SK-N-MC (cell line): ENCODE data around the gene AMBRA1.
A peak's percentile ranks its signal among the peaks of the same experiment; 100 is the strongest.
"Not testable (repeated sequence)": the region's sequence is repeated elsewhere in the genome, so short reads cannot be mapped to it uniquely, and the experiment has no call there.

Source experiments
- DNase-seq: peaks from one replicate; pipeline ENCODE4 v3.0.0-alpha.2; 2011; ENCODE audit warnings: low read depth, low spot score
- H3K27ac ChIP-seq: fragments of 200-600 bp; sonication (generic); 2 replicates; pipeline ENCODE4 v1.5.1; 2016; ENCODE audit warnings: mixed run types
- H3K36me3 ChIP-seq: fragments of 200-600 bp; sonication (generic); 2 replicates; pipeline ENCODE4 v1.6.1; 2017; ENCODE audit warnings: antibody characterized with exemption, low read length, mixed read lengths; ENCODE audit not compliant: insufficient read depth
- H3K4me3 ChIP-seq: fragments of 200-600 bp; sonication (generic); 2 replicates; pipeline ENCODE4 v1.5.1; 2016
- H3K9ac ChIP-seq: fragments of 200-600 bp; sonication (generic); 2 replicates; pipeline ENCODE4 v1.8.0; 2017; ENCODE audit warnings: mixed run types, mixed read lengths; ENCODE audit not compliant: insufficient read length
- H3K9me3 ChIP-seq: fragments of 200-600 bp; sonication (generic); 2 replicates; pipeline ENCODE4 v1.6.1; 2017; ENCODE audit warnings: low read depth, mild to moderate bottlenecking, antibody characterized with exemption, low read length, moderate library complexity, mixed read lengths
- EZH2 ChIP-seq: fragments of 200-600 bp; sonication (generic); IDR thresholded peaks from one replicate; pipeline ENCODE4 v1.6.1; 2017; ENCODE audit warnings: antibody characterized with exemption
- FOXP2 ChIP-seq: optimal IDR thresholded peaks from 2 replicates; pipeline ENCODE3; 2011; ENCODE audit warnings: mild to moderate bottlenecking, moderate library complexity; ENCODE audit not compliant: insufficient read depth; ENCODE audit errors: extremely low read length, control extremely low read depth
- POLR2AphosphoS5 ChIP-seq: IDR thresholded peaks from 2 replicates; pipeline ENCODE4 v1.6.1; 2012; ENCODE audit warnings: mild to moderate bottlenecking, low read depth, low read length, borderline replicate concordance

The AMBRA1 gene

DNA sequence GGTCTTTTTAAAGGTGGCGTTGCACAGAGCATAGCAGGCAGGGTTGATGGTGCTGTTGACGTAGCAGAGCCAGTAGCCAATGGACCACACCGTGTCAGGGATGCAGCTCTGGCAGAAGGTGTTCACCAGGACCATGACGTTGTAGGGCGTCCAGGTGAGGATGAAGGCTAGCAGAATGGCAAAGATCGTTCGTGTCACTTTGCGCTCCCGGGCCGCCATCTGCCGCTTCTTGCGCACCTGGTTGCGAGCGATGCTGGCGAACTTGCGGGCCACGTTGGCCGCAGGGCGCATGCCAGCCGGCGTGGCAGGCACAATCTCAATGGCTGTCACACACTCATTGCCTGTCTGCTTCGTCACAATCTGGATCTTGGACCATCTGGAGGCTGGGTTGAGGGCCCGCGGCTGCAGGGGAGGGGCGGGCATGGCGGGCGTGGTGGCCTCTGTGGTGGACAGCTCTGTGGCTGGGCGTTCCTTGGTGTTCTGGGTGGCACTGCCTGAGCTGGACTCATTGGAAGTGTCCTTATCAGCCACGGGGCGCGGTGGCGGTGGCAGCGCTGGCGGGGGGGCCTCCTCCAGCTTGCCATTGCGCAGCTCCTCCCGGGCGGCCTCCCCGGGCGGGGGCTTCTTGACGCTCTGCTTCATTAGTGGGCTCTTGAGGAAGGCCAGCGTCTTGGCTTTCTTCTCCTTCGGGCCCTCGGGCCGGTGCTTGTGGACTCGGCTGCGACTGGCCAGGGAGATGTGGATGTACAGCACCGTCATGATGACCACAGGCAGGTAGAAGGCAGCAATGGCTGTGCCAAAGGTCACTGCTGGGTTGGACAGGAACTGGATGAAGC is 208.4 kb downstream of the AMBRA1 start:
- no peaks in the 10 kb centered on the region for H3K9me3 ChIP-seq
- TF ChIP-seq FOXP2 = no peak
- TF ChIP-seq EZH2 = no peak
- no peak for TF ChIP-seq POLR2AphosphoS5
- H3K4me3 ChIP-seq = no peak overlapping the region
- DNase-seq = no peak
- no peak overlapping the region for H3K9ac ChIP-seq
- no peaks in the 10 kb centered on the region for H3K36me3 ChIP-seq
- no peak overlapping the region for H3K27ac ChIP-seq

- Histone ChIP-seq H3K27ac (no peak overlapping the region), H3K4me3 (no peak overlapping the region), H3K36me3 (no peaks in the 10 kb centered on the region), H3K9me3 (no peaks in the 10 kb centered on the region), H3K9ac (no peak overlapping the region)
- TF ChIP-seq FOXP2 (no peak), POLR2AphosphoS5 (no peak), EZH2 (no peak)
- no peak for DNase-seq
Measured at GRCh38 chr11:46383974-46384701, 209.7 kb downstream of the AMBRA1 start.

GRCh38 chr11:46383404-46383758 is 210.4 kb downstream of the AMBRA1 start:
- Histone ChIP-seq H3K27ac (no peak overlapping the region), H3K9ac (no peak overlapping the region), H3K36me3 (no peaks in the 10 kb centered on the region; the same call in 1 of the 2 replicates), H3K9me3 (no peaks in the 10 kb centered on the region), H3K4me3 (no peak overlapping the region)
- DNase-seq = no peak
- TF ChIP-seq EZH2 = no peak
- no peak for TF ChIP-seq POLR2AphosphoS5
- no peak for TF ChIP-seq FOXP2

- Histone ChIP-seq H3K4me3 (peak overlapping the region; percentile 79), H3K9ac (no peak overlapping the region), H3K36me3 (no peaks in the 10 kb centered on the region; the same call in 1 of the 2 replicates), H3K9me3 (no peaks in the 10 kb centered on the region), H3K27ac (no peak overlapping the region)
- no peak for DNase-seq
- no peak for TF ChIP-seq EZH2
- TF ChIP-seq FOXP2 = no peak
- TF ChIP-seq POLR2AphosphoS5 = no peak
Measured at GRCh38 chr11:46382646-46383403, 211.0 kb downstream of the AMBRA1 start.

DNA sequence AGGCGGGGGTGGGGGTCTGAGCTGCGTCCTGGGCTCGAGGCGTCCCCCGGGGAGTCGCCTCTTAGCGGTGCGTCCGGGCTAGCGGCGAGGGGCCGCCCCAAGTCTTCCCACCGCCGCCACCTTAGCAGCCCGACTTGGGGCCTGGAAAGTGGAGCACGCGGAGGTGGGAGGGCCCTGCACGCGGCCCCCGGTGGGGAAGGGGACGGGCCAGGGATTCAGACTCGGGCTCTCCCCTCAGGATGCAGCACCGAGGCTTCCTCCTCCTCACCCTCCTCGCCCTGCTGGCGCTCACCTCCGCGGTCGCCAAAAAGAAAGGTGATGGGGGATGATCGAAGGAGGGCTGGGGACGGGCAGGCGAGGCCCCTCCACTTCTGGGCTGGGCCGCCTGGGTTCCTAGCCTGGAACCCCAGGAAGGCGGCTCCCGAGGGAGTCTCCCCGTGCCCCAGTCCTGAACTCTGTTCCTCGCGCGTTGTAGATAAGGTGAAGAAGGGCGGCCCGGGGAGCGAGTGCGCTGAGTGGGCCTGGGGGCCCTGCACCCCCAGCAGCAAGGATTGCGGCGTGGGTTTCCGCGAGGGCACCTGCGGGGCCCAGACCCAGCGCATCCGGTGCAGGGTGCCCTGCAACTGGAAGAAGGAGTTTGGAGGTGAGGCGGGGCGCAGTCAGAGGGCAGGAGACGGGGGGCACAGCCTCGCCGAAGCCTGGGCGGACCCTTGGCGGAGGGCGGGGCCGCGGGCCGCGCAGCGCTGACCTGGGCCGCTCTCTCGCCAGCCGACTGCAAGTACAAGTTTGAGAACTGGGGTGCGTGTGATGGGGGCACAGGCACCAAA is 211.8 kb downstream of the AMBRA1 start:
- Histone ChIP-seq H3K4me3 (peak overlapping the region; percentile 79), H3K9me3 (no peaks in the 10 kb centered on the region), H3K27ac (no peak overlapping the region), H3K36me3 (no peaks in the 10 kb centered on the region; the same call in 1 of the 2 replicates), H3K9ac (peak overlapping the region; percentile 74)
- DNase-seq = no peak
- TF ChIP-seq EZH2 (no peak), POLR2AphosphoS5 (no peak), FOXP2 (no peak)

DNA sequence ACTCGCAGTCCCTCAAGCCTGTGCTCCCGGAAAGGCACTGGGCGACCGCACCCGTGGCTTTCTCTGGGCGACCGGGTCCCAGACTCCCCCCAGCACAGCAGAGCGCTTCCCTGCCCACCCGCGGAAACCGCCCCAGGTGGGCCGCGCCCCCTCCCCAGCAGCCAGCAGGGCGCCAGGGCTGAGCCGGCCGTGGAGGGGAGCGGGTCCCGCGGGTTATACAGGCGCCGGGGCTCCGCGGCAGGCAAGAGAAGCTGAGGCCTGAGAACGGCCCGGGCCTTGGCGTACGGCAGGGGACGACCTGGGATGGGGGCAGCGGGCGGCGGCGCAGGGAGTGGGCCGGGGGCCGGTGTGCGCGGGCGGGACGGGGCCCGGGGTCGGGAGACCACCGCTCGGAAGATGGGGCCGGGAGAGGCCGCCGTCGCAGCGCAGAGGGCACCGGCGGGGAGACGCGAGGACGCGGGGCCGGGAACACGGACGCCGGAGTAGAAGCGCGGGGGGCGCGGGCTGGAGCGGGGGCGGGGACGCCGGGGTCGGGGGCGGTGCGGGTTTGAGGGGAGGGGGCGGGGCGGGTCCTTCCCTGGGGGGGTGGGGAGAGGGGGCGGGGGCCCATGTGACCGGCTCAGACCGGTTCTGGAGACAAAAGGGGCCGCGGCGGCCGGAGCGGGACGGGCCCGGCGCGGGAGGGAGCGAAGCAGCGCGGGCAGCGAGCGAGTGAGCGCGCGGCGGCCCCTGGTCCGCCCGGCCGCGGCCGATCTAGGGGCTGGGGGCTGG is 212.6 kb downstream of the AMBRA1 start, which contains the start of gene MDK:
MDK (plus strand) TSS at position 622 of the 771 bp plus-strand sequence. CDS start 389 bp downstream, outside the sequence.
- no peaks in the 10 kb centered on the region for H3K9me3 ChIP-seq
- peak within 1 kb of the TSS; percentile 90 for H3K4me3 ChIP-seq
- DNase-seq = no peak
- H3K27ac ChIP-seq = peak within 1 kb of the TSS; percentile 46; the same call in 1 of the 2 replicates
- no peak for TF ChIP-seq POLR2AphosphoS5
- no peak for TF ChIP-seq FOXP2
- H3K9ac ChIP-seq = peak within 1 kb of the TSS; percentile 74
- no peaks in the 10 kb centered on the region; the same call in 1 of the 2 replicates for H3K36me3 ChIP-seq

- Histone ChIP-seq H3K27ac (peak overlapping the region; percentile 46; the same call in 1 of the 2 replicates), H3K9ac (peak overlapping the region; percentile 65), H3K4me3 (peak overlapping the region; percentile 90), H3K36me3 (no peaks in the 10 kb centered on the region; the same call in 1 of the 2 replicates), H3K9me3 (no peaks in the 10 kb centered on the region)
- DNase-seq = no peak
- TF ChIP-seq POLR2AphosphoS5 (no peak), FOXP2 (no peak), EZH2 (no peak)
Measured at GRCh38 chr11:46380340-46381047, 213.3 kb downstream of the AMBRA1 start.

DNA sequence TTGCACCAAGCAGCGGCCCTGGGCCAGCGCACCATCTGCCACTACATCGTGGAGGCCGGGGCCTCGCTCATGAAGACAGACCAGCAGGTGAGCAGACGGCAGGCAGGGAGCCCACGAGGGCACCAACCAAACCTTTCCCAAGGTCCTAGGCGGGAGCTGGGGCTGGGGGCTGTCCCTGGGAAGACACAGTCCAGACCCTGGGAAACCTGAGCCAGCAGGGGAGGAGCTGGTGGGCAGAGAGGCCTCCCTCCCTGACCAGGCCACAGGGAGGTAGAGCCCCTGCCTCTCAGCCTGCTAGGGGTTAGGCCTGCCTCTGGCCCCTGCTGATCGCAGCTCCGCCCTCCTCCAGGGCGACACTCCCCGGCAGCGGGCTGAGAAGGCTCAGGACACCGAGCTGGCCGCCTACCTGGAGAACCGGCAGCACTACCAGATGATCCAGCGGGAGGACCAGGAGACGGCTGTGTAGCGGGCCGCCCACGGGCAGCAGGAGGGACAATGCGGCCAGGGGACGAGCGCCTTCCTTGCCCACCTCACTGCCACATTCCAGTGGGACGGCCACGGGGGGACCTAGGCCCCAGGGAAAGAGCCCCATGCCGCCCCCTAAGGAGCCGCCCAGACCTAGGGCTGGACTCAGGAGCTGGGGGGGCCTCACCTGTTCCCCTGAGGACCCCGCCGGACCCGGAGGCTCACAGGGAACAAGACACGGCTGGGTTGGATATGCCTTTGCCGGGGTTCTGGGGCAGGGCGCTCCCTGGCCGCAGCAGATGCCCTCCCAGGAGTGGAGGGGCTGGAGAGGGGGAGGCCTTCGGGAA is 214.1 kb downstream of the AMBRA1 start:
- H3K36me3 ChIP-seq, H3K4me3 ChIP-seq, H3K9ac ChIP-seq, H3K9me3 ChIP-seq, DNase-seq, H3K27ac ChIP-seq: not testable (repeated sequence)
